NCI-H460 (cell line): Measurements from ENCODE around the gene TPM1. TPM values are rescaled to one million over a fixed set of nuclear protein-coding genes. Genes with fewer than 3 reads are reported as not detected.

Experiments
- DNase-seq: peaks from one replicate; pipeline ENCODE4 v3.0.0-alpha.2; 2016; ENCODE audit warnings: low read depth; ENCODE audit errors: extremely low read depth
- total RNA-seq: library from RNA; depleted of rRNA; stranded (reverse); fragments of >200 nt; shearing (Covaris generic); gene quantifications from 2 replicates; pipeline ENCODE4 v1.2.3, GENCODE V29; 2014

TPM1 gene
- total RNA-seq, 1 experiment from 2014 or later, result 36.6 TPM

DNA sequence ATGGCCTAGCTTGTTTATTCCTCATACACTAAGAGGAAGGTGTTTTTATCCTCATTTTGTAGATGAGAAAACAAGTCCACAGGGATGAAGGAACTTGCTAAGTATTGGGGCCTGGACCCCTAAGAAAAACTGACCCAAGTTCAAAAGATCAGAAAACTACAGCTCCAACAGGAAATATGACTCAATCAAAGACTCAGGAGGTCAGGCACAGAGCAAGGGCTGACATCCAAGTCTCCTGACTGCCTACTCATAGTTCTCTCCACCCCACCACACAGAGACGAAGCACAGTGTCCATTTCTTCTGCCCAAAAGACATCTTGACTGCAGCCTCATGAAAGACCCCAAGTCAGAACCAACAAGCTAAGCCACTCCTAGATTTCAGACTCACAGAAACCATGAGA is 26.9 kb upstream of the TPM1 start:
- no peak for DNase-seq

DNA sequence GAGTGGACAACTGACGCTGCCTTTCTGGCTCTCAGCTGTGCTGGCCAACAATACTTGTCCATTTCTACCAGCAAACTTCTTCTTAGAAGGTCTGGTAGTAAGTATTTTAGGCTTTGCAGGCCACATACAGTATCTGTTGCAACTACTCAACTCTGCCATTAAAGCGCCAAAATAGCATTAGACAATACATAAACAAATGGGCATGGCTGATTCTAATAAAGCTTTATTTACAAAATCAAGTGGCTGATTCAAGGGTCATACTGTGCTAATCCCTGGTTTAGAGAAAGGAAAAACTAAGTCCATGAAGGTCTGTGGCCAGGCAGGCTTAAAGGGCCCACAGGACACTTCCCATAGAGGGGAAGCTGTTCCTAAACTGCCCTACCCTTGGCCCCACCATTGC is 26.3 kb upstream of the TPM1 start:
- DNase-seq, result no peak

DNA sequence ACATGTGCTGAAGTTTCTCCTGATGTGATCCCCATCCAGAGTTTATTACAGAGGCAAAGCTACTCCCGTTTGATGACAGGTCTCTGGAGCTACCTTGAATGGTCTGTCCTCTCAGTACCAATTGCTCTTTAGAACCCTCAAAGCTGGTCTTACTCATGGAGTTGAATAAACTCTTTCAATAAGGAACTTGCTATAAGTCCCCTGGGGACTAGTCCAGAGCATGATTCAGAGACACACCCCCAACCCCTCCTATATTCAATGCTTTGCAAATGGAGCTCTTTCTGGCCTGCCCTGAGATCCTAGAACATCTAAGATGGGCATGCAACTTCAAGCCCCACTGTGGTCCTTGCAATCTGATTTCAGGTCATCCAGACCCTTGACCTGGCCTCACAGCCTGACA is 23.9 kb upstream of the TPM1 start:
- DNase-seq, result no peak

DNA sequence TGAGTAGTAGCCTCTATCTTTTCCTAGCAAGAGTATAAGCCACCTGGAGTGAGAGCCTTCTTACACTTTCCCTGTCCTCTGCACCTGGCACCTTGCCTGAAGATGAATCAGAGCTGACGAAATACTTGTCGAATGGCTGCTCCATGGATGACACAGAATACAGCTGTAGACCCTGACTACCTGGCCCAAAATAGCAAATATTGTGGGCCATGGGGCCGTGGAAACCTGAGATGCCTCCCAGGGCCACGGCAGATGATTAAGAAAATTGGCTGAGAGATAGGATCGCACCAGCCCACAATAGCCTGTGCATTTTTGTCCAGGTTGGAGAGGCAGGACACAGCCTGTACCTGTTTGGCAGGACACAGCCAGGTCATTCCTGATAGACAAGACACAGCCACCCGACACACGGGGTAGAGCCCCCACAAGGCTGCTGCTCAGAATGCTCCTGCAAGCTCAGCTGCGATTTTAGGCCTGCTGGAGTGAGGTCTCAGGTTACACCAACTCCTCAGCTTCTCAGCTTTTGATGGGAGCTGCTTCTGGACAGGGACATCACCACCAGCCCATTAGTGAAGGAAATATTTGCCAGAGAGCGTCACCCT is 22.9 kb upstream of the TPM1 start:
- DNase-seq, result peak; percentile 36

DNA sequence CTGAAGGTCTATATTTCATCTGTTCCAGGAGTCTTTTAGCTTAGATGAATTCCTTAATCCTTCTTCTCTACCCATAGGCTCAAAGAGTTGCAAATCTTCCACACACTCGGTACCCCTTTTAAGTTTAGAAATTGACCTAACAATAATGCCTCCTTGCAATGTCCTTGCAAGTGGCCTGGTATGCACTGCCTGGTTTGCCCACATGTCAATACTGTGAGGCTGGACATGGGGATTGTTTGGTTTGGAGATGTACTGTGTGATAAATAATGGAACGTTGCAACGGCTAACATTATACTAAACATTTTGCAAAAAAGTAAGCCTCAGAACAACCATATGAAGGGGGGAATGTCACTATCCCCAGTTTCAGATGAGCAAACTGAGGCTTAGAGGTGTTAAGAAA is 22.4 kb upstream of the TPM1 start:
- no peak for DNase-seq

DNA sequence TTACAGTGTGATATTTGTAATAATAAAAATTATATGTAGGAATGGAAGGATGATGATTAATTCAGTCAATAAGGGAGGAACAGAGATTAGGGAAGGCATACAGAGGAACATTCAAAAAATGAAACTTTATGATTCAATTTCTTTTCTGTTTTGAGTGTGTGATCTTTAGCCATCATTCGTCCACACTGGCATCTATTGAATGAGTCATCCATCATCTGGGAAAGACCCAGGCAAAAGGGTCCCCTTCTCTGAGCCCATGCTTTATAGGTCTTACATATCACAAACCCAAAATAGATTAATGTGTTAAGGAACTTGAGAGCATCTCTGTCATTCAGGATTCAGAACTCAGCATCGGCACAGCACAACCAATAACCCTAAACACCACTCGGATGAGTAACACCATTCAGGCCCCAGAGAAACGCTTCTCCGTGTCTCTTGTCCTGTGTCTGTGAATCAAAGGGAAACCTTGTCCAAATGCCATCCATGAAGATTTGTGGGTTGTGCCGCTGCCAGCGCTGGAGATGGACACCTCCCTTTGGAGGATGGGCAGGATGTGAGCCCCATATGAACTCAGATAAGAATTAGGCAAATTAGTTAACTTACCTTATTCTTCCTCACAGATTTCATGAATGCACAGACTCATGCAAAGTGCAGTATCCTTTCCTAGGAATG is 21.7 kb upstream of the TPM1 start:
- DNase-seq, result no peak

DNA sequence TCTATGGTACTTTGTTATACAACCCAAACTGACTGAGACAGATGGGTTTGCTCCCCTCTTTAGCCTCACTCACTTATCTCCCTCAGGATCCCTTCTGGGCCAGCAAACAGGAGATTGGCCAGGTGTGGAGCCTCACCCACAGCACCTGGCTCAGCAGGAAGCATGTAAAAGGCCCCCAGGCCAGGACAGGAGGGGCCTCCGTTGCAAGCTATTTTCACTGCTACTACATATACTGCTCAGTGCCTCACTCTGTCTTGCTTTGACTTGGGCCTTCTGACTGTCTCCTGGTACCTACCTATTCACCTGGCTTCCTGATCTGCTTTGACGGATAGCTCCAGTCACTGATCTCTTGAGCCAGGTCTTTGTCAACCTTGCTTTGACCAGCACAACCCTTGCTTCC is 20.4 kb upstream of the TPM1 start:
- no peak for DNase-seq

GRCh38 chr15:63022663-63023062 is 19.9 kb upstream of the TPM1 start:
- DNase-seq, result no peak

DNA sequence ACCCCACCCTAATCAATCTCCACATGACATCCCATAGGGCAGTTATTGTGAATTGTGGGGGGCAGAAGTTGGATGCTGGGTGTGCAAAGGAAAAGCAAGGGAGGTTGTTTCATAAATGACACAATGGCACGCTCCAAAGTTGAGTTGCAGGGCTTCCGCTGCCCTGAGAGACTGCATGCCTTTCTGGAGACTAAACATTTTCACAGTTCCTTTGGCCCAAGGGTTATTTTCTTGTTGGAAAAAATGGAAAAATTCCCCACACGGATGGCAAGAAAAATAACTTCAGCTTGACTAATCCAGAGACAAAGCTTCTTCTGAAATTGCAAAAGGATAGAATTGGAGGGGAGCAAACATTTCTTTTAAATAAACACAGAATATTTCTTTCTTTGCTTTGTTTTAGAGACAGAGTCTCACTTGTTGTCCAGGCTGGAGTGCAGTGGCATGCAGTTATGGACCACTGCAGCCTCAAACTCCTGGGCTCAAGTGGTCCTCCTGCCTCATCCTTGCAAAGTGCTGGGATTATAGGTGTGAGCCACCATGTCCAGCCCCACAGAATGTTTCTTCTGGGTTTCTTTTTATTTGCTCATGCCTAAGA is 19.1 kb upstream of the TPM1 start:
- DNase-seq, result no peak

DNA sequence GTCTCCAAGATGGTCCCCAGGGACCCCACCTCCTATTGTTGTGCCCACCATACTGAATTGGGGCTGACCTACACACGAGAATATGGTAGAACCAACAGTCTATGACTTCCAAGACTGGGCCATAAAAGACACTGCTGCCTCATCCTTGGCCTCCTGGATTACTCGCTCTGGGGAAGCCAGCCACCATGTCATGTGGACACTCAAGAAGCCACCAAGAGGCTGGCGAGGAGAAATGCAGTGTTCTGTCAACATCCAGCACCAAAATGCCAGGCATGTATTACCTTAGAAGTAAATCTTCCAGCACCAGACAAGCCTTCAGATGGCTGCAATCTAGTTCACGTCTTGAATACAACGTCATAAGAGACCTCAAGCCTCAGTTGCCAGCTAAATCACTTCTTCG is 17.1 kb upstream of the TPM1 start:
- no peak for DNase-seq

GRCh38 chr15:63027646-63028045 is 14.9 kb upstream of the TPM1 start:
- DNase-seq, result no peak

DNA sequence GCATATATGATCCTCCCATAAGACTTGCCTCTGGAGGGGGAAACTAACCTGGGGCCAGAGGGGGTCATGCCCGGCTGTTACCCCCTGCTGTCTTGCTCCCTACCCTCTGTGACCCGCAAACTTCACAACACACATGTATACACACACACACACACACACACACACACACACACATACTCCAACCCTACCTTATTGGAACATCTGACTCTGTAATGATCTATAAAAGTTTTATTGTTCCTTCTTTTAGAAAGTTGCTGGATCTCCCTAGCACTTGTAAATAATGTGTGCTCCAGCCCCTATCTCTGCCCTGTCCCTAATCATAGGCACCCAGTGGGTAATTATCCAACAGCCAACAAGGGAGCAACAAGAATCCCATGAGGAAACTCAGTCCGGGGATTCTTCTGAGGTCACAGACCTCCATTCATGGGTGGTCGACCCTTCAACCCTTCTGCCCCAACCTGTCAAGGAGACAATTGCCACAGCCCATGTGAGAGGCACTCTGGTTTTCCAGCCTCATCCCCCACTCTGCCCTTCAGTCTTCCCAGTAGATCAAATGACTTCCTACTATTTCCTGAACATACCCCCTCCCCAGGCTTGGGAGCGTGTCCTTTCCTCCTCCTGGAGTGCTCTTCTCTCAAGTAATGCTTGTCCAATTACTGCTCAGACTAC is 14.0 kb upstream of the TPM1 start:
- DNase-seq, result no peak

DNA sequence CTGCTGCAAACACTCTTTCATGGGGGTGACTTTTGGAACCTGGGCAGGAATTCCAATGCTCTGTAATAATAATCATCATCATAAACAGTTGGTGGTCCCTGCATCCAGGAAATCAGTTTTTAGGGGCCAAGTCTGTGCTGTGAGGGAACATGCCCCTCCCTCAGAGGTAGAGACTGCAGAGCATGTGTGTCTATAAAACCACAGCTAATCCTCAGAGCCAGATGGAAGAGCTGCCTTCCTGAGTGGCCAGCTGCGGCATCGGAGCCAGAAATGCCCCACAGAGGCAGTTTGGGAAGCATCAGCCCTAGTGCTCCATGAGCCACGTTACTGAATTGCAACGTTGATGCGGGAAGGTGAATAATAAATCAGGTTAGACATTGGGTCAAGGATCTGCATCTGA is 12.9 kb upstream of the TPM1 start:
- no peak for DNase-seq

GRCh38 chr15:63030101-63030551 is 12.4 kb upstream of the TPM1 start:
- no peak for DNase-seq

DNA sequence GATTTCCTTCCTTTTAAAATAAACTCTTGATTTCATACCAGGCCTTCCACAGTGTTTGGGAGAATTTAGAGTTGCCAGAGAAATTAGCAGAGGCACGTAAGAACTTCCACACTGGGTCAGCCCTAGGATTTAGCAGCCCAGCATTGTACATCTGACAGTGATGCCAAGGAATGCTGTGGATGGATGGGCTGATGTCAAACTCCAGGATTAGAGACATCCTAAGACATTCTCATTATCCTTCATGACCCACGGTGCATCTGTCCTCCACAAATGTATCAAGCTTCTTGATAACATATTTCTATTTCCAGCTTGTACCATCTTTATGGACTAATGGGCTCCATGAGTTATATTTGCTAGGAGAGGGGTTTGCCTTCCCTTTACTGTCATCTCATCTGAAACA is 8.0 kb upstream of the TPM1 start:
- no peak for DNase-seq

DNA sequence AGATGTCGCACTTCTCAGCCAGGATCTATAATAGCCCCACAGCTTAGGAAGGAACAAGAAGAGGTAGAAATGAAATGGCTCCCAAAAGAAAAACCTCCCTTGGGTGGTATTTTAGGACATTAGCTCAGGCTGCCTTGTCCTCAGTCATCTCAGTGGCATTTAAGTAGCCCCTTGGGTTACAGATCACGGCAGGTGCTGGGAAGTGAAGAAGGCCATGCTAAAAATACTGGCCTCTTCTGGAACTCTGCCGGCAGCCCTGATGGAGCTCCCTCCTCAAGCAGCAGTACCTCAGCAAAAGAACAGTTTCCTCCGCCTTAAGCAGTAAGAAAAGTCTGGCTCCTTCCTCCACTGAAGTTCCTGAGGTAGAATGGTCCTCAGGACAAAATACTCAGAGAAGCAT is 7.3 kb upstream of the TPM1 start:
- no peak for DNase-seq

- DNase-seq, result no peak
These were observed 6.6 kb upstream of the TPM1 start for GRCh38 chr15:63035977-63036376.

DNA sequence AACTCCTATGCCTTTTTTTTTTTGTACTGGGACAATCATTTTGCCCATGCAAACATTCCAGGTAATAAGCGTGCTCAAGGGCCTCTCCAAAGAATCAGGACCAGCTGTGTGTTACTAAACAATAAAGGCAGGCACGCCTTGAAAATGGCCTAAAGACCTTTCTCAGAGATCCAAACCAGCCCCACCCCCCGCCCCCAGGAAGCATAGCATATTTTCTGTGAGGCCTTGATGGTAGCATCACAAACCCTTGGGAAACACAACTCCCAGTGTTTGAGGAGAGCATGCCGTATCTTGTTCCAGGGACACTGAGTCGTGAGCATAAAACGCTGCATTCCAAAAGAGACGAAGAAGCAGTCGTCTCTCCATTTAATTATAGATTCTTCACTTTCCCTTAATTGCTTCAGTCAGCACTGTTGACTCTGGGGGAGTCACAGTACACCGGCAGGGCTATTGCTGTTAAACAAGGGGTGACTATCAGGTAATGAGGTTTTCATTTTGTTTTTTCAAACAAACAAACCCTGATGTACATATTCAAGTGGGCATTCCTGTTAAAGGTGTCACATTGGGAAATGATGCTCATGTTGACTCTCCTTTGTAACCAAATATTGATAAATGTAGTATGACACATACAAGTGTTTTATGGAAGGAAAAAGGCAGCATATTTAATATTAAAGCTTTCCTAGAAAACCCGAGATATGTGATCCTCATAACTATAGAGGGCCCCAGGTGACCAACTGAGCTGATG is 4.4 kb upstream of the TPM1 start:
- no peak for DNase-seq

DNA sequence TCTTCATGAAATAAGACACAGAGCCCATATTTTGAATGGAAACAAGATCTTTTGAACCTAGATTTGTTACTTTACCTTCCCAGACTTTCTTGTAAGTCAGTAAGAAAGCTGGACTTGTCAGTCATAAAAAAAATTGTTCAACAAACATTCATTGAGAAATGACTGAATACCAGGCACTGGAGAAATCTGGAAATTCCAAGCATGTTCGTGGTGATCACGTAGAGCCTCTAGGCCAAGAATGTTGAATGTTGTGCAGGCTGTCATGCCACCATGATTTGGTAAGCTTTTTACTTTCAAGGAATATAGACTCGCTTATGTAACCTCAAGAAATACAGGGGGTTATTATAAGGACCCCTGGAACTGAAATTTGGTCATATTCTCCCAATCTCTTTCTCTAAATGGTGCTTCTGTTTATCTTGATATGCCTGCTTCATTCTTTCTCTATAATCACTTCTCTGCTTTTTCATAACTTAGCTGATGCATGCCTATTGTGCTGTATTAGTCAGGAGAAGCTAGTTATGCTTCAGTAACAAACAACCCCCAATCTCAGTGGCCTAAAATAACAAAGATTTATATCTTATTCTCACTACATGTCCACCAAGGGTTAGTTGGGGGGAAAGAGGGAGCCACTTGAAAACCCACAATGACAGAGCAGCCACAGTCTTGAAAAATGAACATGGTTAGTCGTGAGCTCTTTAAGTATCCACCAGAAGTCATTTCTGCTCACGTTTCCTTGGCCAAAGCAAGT is 3.4 kb upstream of the TPM1 start:
- no peak for DNase-seq

DNA sequence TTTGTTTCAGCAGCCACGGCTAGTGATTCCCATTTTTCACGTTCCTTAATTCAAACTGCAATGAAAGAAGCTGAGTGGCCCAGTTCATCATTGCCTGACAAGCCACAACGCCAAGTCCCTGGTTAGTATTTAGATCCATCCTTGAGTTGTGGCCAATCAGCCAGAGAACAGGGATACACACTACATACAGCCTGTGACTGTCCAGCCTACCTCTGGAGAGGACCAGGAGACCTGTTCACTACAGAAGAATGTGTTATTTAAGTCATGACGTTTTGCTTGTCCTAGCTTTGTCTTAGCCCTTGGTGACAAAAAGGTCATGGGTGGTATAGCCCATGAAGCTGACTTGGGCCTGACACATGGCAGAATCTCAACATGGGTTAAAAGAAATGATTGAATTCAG is 2.7 kb upstream of the TPM1 start:
- no peak for DNase-seq
